GM10248 (cell line): ENCODE data around the gene ARMC12.
A peak's percentile ranks its signal among the peaks of the same experiment; 100 is the strongest.

Experiments used
- CTCF ChIA-PET: fragments of 300-600 bp; sonication (Branson Sonifier 250); formaldehyde crosslinking; extraction: SDS; loops from one replicate; lab custom pipeline; 2021; ENCODE audit warnings: antibody characterized with exemption; lab: Yijun Ruan, JAX
- POLR2A ChIA-PET: fragments of 350-650 bp; sonication (Branson Sonifier 250); formaldehyde crosslinking; extraction: SDS; loops from one replicate; lab custom pipeline; 2020; ENCODE audit warnings: antibody characterized with exemption; lab: Yijun Ruan, JAX
- DNase-seq: peaks from one replicate; pipeline ENCODE4 v3.0.0; 2012; ENCODE audit errors: extremely low spot score
- TF ChIP-seq, protein P1 (sequence below): IDR thresholded peaks from 2 replicates; pipeline ENCODE4 v1.5.1; 2012; ENCODE audit warnings: mild to moderate bottlenecking, low read depth; ENCODE audit errors: extremely low read depth, missing control alignments, control extremely low read depth

The ARMC12 gene

GRCh38 chr6:35718375-35718736 is 18.5 kb upstream of the ARMC12 start:
- ChIA-PET POLR2A (no interaction called here), CTCF (interaction anchor here (2.1 to 6.2 kb wide), 2 partner anchors 18 to 135 kb away, joined by 6 to 30 read pairs; partner anchors contain the start of gene ARMC12)
- DNase-seq: no peak
- TF ChIP-seq, protein P1, sequence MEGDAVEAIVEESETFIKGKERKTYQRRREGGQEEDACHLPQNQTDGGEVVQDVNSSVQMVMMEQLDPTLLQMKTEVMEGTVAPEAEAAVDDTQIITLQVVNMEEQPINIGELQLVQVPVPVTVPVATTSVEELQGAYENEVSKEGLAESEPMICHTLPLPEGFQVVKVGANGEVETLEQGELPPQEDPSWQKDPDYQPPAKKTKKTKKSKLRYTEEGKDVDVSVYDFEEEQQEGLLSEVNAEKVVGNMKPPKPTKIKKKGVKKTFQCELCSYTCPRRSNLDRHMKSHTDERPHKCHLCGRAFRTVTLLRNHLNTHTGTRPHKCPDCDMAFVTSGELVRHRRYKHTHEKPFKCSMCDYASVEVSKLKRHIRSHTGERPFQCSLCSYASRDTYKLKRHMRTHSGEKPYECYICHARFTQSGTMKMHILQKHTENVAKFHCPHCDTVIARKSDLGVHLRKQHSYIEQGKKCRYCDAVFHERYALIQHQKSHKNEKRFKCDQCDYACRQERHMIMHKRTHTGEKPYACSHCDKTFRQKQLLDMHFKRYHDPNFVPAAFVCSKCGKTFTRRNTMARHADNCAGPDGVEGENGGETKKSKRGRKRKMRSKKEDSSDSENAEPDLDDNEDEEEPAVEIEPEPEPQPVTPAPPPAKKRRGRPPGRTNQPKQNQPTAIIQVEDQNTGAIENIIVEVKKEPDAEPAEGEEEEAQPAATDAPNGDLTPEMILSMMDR: no peak

GRCh38 chr6:35718911-35719381 is 17.9 kb upstream of the ARMC12 start:
- TF ChIP-seq, protein P1: no peak
- no peak for DNase-seq
- POLR2A ChIA-PET: no interaction called here
- CTCF ChIA-PET: interaction anchor here (1.9 to 6.2 kb wide), 2 partner anchors 9 to 18 kb away, joined by 5 to 30 read pairs; partner anchors contain the start of gene ARMC12

- TF ChIP-seq, protein P1: no peak
- ChIA-PET POLR2A (interaction anchor here (0.5 to 0.6 kb wide), 2 partner anchors 37 to 249 kb away, joined by 5 read pairs; no protein-coding TSS in a partner anchor), CTCF (interaction anchor here (1.1 to 6.2 kb wide), 3 partner anchors 9 to 17 kb away, joined by 4 to 30 read pairs (median 5); partner anchors contain the start of gene ARMC12)
- DNase-seq: peak; percentile 57
Measured at GRCh38 chr6:35719404-35719829, 17.4 kb upstream of the ARMC12 start.

- ChIA-PET CTCF (interaction anchor here (1.1 to 6.2 kb wide), 3 partner anchors 8 to 17 kb away, joined by 4 to 30 read pairs (median 5); partner anchors contain the start of gene ARMC12), POLR2A (interaction anchor here (0.5 to 0.6 kb wide), 2 partner anchors 37 to 250 kb away, joined by 5 read pairs; no protein-coding TSS in a partner anchor)
- peak; percentile 79 for DNase-seq
- TF ChIP-seq, protein P1: no peak
Measured at GRCh38 chr6:35719830-35720733, 16.8 kb upstream of the ARMC12 start.

DNA sequence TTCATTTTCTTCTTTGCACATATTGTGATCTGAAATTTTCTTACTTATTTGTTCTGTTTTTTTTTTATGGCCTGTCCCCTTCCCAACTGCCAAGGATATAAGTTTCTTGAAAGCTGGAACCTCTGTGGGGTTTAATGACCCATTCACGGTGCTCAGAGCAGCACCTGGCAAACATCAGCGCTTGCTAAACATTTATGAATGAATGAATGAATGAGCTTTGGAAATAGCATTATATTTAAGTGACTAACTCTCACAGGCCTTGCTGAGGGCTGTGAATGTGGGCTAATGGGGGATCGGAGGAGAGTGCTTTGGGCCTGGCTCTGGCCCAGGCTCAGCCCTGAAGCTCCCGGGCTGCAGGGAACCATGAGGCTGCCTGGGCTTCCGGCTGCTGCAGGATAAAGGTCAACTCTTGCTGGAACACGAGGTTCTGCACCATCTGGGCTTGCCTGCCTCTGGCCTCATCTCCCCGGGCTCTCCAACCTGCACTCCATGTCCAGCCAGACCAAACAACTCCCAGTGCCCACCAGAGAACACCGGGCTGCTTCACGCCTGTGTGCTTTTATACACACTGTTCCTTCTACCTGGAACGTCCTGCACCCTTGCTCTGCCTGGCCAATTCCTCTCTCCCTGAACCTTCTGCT is 14.6 kb upstream of the ARMC12 start:
- TF ChIP-seq, protein P1: no peak
- DNase-seq: no peak
- CTCF ChIA-PET: interaction anchor here (1.2 to 1.3 kb wide), 3 partner anchors 9 to 14 kb away, joined by 3 to 5 read pairs (median 3); no protein-coding TSS in a partner anchor
- POLR2A ChIA-PET: no interaction called here

GRCh38 chr6:35723587-35723986 is 13.2 kb upstream of the ARMC12 start:
- ChIA-PET CTCF (interaction anchor here (1.5 to 2.0 kb wide), 2 partner anchors 13 to 133 kb away, joined by 4 to 5 read pairs; partner anchors contain the start of gene ARMC12), POLR2A (no interaction called here)

More at GRCh38 chr6:35723587-35723986, 13.2 kb upstream of the ARMC12 start:
- DNase-seq: no peak
- TF ChIP-seq, protein P1: no peak
